Large intestine (tissue), 12 donors: ENCODE data around the gene MPP1. TPM values are rescaled to one million over a fixed set of nuclear protein-coding genes. Genes with fewer than 3 reads are reported as not detected.

ENCODE experiments used
- DNase-seq, 2 donors: peaks; one replicate each; pipeline versions ENCODE4 v3.0.0 to v3.0.0-alpha.2; 2013
- H3K27ac ChIP-seq: one replicate; pipeline ENCODE4 v1.5.1; 2013; ENCODE audit warnings: low read length
- H3K27me3 ChIP-seq: 2 replicates; pipeline ENCODE4 v1.6.1; 2013; ENCODE audit warnings: low read length; ENCODE audit not compliant: control insufficient read depth, insufficient read depth
- H3K36me3 ChIP-seq: 2 replicates; pipeline ENCODE4 v1.6.1; 2013; ENCODE audit warnings: low read length; ENCODE audit not compliant: control insufficient read depth, insufficient read depth
- H3K4me1 ChIP-seq: one replicate; pipeline ENCODE4 v1.6.1; 2013; ENCODE audit warnings: low read length; ENCODE audit not compliant: control insufficient read depth, insufficient read depth
- H3K4me3 ChIP-seq: one replicate; pipeline ENCODE4 v1.5.1; 2013; ENCODE audit warnings: low read length
- H3K9me3 ChIP-seq: one replicate; pipeline ENCODE4 v1.6.1; 2013; ENCODE audit warnings: mild to moderate bottlenecking, low read depth, low read length, moderate library complexity; ENCODE audit not compliant: control insufficient read depth
- WGBS: methylation state at CpG from one replicate; pipeline ENCODE4 v1.1.5; 2013; ENCODE audit warnings: low lambda C conversion rate; ENCODE audit not compliant: insufficient coverage; 5-methylcytosine and 5-hydroxymethylcytosine counted together
- long read RNA-seq, 11 donors: transcript quantifications; one replicate each; lab custom pipeline, GENCODE V29; 2026
- polyA plus RNA-seq: library from polyadenylated mRNA; unstranded; fragments of 120-200 nt; gene quantifications from one replicate; pipeline ENCODE4 v1.2.1, GENCODE V29; 2013

MPP1 gene
- 86.4 TPM for polyA plus RNA-seq
- long read RNA-seq, donor 1, transcript MPP1-202 (12 exons, 2,042 nt), result major isoform, 6 of 12 reads
- long read RNA-seq, donor 1, partial matches to known transcripts, result 5 of 12 reads
- long read RNA-seq, donor 1, other reads (novel, unspliced or antisense), result 0 of 12 reads
- long read RNA-seq, donor 2, transcript MPP1-202 (12 exons, 2,042 nt), result major isoform, 19 of 113 reads
- long read RNA-seq, donor 2, partial matches to known transcripts, result 90 of 113 reads
- long read RNA-seq, donor 2, other reads (novel, unspliced or antisense), result 0 of 113 reads
- long read RNA-seq, donor 3, transcript MPP1-202 (12 exons, 2,042 nt), result major isoform, 18 of 28 reads
- long read RNA-seq, donor 3, partial matches to known transcripts, result 7 of 28 reads
- long read RNA-seq, donor 3, other reads (novel, unspliced or antisense), result 0 of 28 reads
- long read RNA-seq, donor 4, partial matches to known transcripts, result 0 of 2 reads
- long read RNA-seq, donor 4, other reads (novel, unspliced or antisense), result 0 of 2 reads
- long read RNA-seq, donor 5, transcript MPP1-202 (12 exons, 2,042 nt), result major isoform, 6 of 6 reads
- long read RNA-seq, donor 5, partial matches to known transcripts, result 0 of 6 reads
- long read RNA-seq, donor 5, other reads (novel, unspliced or antisense), result 0 of 6 reads
- long read RNA-seq, donor 6, transcript MPP1-202 (12 exons, 2,042 nt), result major isoform, 23 of 32 reads
- long read RNA-seq, donor 6, partial matches to known transcripts, result 7 of 32 reads
- long read RNA-seq, donor 6, other reads (novel, unspliced or antisense), result 0 of 32 reads
- long read RNA-seq, donor 7, partial matches to known transcripts, result 0 of 3 reads
- long read RNA-seq, donor 7, other reads (novel, unspliced or antisense), result 0 of 3 reads
- long read RNA-seq, donor 8, transcript MPP1-216 (3 exons, 2,378 nt), result minor isoform, 5 of 33 reads
- long read RNA-seq, donor 8, transcript MPP1-202 (12 exons, 2,042 nt), result major isoform, 16 of 33 reads
- long read RNA-seq, donor 8, partial matches to known transcripts, result 12 of 33 reads
- long read RNA-seq, donor 8, other reads (novel, unspliced or antisense), result 0 of 33 reads
- long read RNA-seq, donor 9, transcript MPP1-202 (12 exons, 2,042 nt), result major isoform, 8 of 21 reads
- long read RNA-seq, donor 9, partial matches to known transcripts, result 9 of 21 reads
- long read RNA-seq, donor 9, other reads (novel, unspliced or antisense), result 0 of 21 reads
- long read RNA-seq, donor 10, transcript MPP1-216 (3 exons, 2,378 nt), result minor isoform, 5 of 45 reads
- long read RNA-seq, donor 10, transcript MPP1-202 (12 exons, 2,042 nt), result major isoform, 29 of 45 reads
- long read RNA-seq, donor 10, partial matches to known transcripts, result 10 of 45 reads
- long read RNA-seq, donor 10, other reads (novel, unspliced or antisense), result 0 of 45 reads
- long read RNA-seq, donor 11, transcript MPP1-202 (12 exons, 2,042 nt), result major isoform, 7 of 18 reads
- long read RNA-seq, donor 11, partial matches to known transcripts, result 7 of 18 reads
- long read RNA-seq, donor 11, other reads (novel, unspliced or antisense), result 0 of 18 reads

- DNase-seq, result peak; percentile 74 to 88
- no CpG with 5 or more reads among the region's 65 CpGs for WGBS
- peaks cover 2% of the 10 kb centered on the region for H3K27me3 ChIP-seq
- no peaks in the 10 kb centered on the region for H3K9me3 ChIP-seq
- H3K36me3 ChIP-seq, result no peaks in the 10 kb centered on the region
- peaks cover 17% of the 10 kb centered on the region for H3K4me1 ChIP-seq
- H3K27ac ChIP-seq, result peak within 1 kb of the TSS; percentile 90
- peak within 1 kb of the TSS; percentile 66 for H3K4me3 ChIP-seq
These were observed at the start of gene MPP1 for GRCh38 chrX:154804957-154805695. Gene MPP1 (minus strand): TSS chrX:154805485. CDS start chrX:154805373, 112 bp downstream.

- no peaks in the 10 kb centered on the region for H3K36me3 ChIP-seq
- no peaks in the 10 kb centered on the region for H3K4me1 ChIP-seq
- no peak for DNase-seq
- H3K4me3 ChIP-seq, result no peak overlapping the region
- H3K27me3 ChIP-seq, result no peaks in the 10 kb centered on the region
- WGBS, result 100% methylated on average over 1 of the region's 1 CpG
- no peak overlapping the region for H3K27ac ChIP-seq
- no peaks in the 10 kb centered on the region for H3K9me3 ChIP-seq
These were observed 45.8 kb upstream of the MPP1 start for GRCh38 chrX:154850957-154851611.

- H3K4me3 ChIP-seq, result no peak overlapping the region
- H3K27ac ChIP-seq, result no peak overlapping the region
- no CpG with 5 or more reads among the region's 2 CpGs for WGBS
- no peaks in the 10 kb centered on the region for H3K9me3 ChIP-seq
- H3K4me1 ChIP-seq, result no peaks in the 10 kb centered on the region
- no peaks in the 10 kb centered on the region for H3K27me3 ChIP-seq
- H3K36me3 ChIP-seq, result no peaks in the 10 kb centered on the region
- DNase-seq, result peak in 1 of 2 donors; percentile 17
These were observed 35.6 kb upstream of the MPP1 start for GRCh38 chrX:154840856-154841255.

GRCh38 chrX:154836163-154836562 lies 30.9 kb upstream of the MPP1 start:
- Histone ChIP-seq H3K4me3 (no peak overlapping the region), H3K9me3 (no peaks in the 10 kb centered on the region), H3K27ac (no peak overlapping the region), H3K27me3 (no peaks in the 10 kb centered on the region), H3K36me3 (no peaks in the 10 kb centered on the region), H3K4me1 (no peaks in the 10 kb centered on the region)
- no peak for DNase-seq
- no CpG with 5 or more reads among the region's 1 CpG for WGBS

- no peak for DNase-seq
- Histone ChIP-seq H3K4me3 (no peak within 1 kb of the TSS), H3K9me3 (no peaks in the 10 kb centered on the region), H3K4me1 (no peaks in the 10 kb centered on the region), H3K27ac (no peak within 1 kb of the TSS), H3K27me3 (no peaks in the 10 kb centered on the region), H3K36me3 (no peaks in the 10 kb centered on the region)
- WGBS, result no CpG with 5 or more reads among the region's 3 CpGs
These were observed 29.3 kb upstream of the MPP1 start, which contains the start of gene SMIM9 for GRCh38 chrX:154834562-154834961. Gene SMIM9 (minus strand): TSS chrX:154834662. CDS start chrX:154830856, 3,806 bp downstream.

- Histone ChIP-seq H3K9me3 (no peaks in the 10 kb centered on the region), H3K27me3 (no peaks in the 10 kb centered on the region), H3K4me3 (no peak overlapping the region), H3K4me1 (no peaks in the 10 kb centered on the region), H3K36me3 (no peaks in the 10 kb centered on the region), H3K27ac (no peak overlapping the region)
- WGBS, result no CpG with 5 or more reads among the region's 3 CpGs
- no peak for DNase-seq
These were observed 28.5 kb upstream of the MPP1 start for GRCh38 chrX:154833746-154834274.

GRCh38 chrX:154829926-154830442 lies 24.7 kb upstream of the MPP1 start:
- no peaks in the 10 kb centered on the region for H3K27me3 ChIP-seq

GRCh38 chrX:154829134-154829533 lies 23.8 kb upstream of the MPP1 start:
- no peak for DNase-seq
- Histone ChIP-seq H3K9me3 (no peaks in the 10 kb centered on the region), H3K4me1 (peaks cover 2% of the 10 kb centered on the region), H3K27me3 (no peaks in the 10 kb centered on the region), H3K27ac (no peak overlapping the region), H3K36me3 (no peaks in the 10 kb centered on the region), H3K4me3 (no peak overlapping the region)

More at GRCh38 chrX:154829926-154830442, 24.7 kb upstream of the MPP1 start:
- Histone ChIP-seq H3K4me1 (peaks cover 2% of the 10 kb centered on the region), H3K4me3 (no peak overlapping the region), H3K36me3 (no peaks in the 10 kb centered on the region), H3K9me3 (no peaks in the 10 kb centered on the region), H3K27ac (no peak overlapping the region)
- no peak for DNase-seq
- no CpG with 5 or more reads among the region's 1 CpG for WGBS
